TTC549 (cell line): ENCODE results near the gene BORA.
A peak's percentile ranks its signal among the peaks of the same experiment; 100 is the strongest.
"Not testable (repeated sequence)": the region's sequence is repeated elsewhere in the genome, so short reads cannot be mapped to it uniquely, and the experiment has no call there.

Experiments
- FAIRE-seq: peaks from 2 replicates; lab custom pipeline; 2012; peaks lifted over from hg19 to GRCh38; lab: Jason Lieb, UNC

Gene BORA

GRCh38 chr13:72763411-72763810 lies 35.7 kb downstream of the BORA start:
- no peak for FAIRE-seq

GRCh38 chr13:72774019-72774418 lies 46.3 kb downstream of the BORA start:
- FAIRE-seq = no peak

GRCh38 chr13:72781451-72782439 lies 54.0 kb downstream of the BORA start, which contains the start of the genes DIS3 and PIBF1:
Gene DIS3, minus strand, starts transcription at chr13:72781900. Its CDS starts 68 bp downstream, at chr13:72781832.
Gene PIBF1, plus strand, starts transcription at chr13:72782133. Its CDS starts 1,337 bp downstream, at chr13:72783470.
- peak; percentile 97 for FAIRE-seq

- no peak for FAIRE-seq
Measured at GRCh38 chr13:72782717-72783116, 55.0 kb downstream of the BORA start.

GRCh38 chr13:72784679-72785078 lies 57.0 kb downstream of the BORA start:
- not testable (repeated sequence) for FAIRE-seq

GRCh38 chr13:72788831-72789230 lies 61.1 kb downstream of the BORA start:
- no peak for FAIRE-seq

GRCh38 chr13:72792640-72793039 lies 64.9 kb downstream of the BORA start:
- FAIRE-seq = no peak

- FAIRE-seq = no peak
Measured at GRCh38 chr13:72798817-72799216, 71.1 kb downstream of the BORA start.

GRCh38 chr13:72804301-72804700 lies 76.6 kb downstream of the BORA start:
- FAIRE-seq = no peak
